CD14-positive monocyte (primary cell): ENCODE results near the gene AHNAK2. TPM values are rescaled to one million over a fixed set of nuclear protein-coding genes. Genes with fewer than 3 reads are reported as not detected.

Source experiments
- DNase-seq, 3 donors: peaks; one replicate each; pipeline ENCODE4 v3.0.0-alpha.2; 2011 to 2022
- H2AFZ ChIP-seq: 2 replicates; pipeline ENCODE4 v1.6.0; 2012; ENCODE audit warnings: mild to moderate bottlenecking, low read depth, low read length, inconsistent platforms; ENCODE audit not compliant: insufficient read depth, poor library complexity, severe bottlenecking
- H3K27ac ChIP-seq, 2 donors: 1 replicate in 1 of 2; 2 replicates in 1 of 2; pipeline ENCODE4 v1.5.1; 2012 to 2013; ENCODE audit warnings: low read length in 2 of 2, control low read depth in 1 of 2, inconsistent platforms in 1 of 2, low read depth in 1 of 2, mild to moderate bottlenecking in 1 of 2
- H3K27me3 ChIP-seq, 2 donors: one replicate each; pipeline versions ENCODE4 v1.6.0 to v1.6.1; 2011 to 2013; ENCODE audit warnings: low read length in 2 of 2; ENCODE audit not compliant: control insufficient read depth in 2 of 2, insufficient read depth in 2 of 2
- H3K36me3 ChIP-seq, 2 donors: replicated peaks in 1 of 2; 1 replicate in 1 of 2; 2 replicates in 1 of 2; pipeline versions ENCODE4 v1.5.1 to v1.6.1; 2012 to 2013; ENCODE audit warnings: low read length in 2 of 2, control low read depth in 1 of 2, inconsistent platforms in 1 of 2, mild to moderate bottlenecking in 1 of 2; ENCODE audit not compliant: insufficient read depth in 2 of 2, control insufficient read depth in 1 of 2
- H3K4me1 ChIP-seq, 2 donors: 1 replicate in 1 of 2; 2 replicates in 1 of 2; pipeline versions ENCODE4 v1.5.1 to v1.6.1; 2012 to 2013; ENCODE audit warnings: low read length in 2 of 2, control low read depth in 1 of 2, inconsistent platforms in 1 of 2, mild to moderate bottlenecking in 1 of 2, moderate library complexity in 1 of 2; ENCODE audit not compliant: insufficient read depth in 2 of 2, control insufficient read depth in 1 of 2
- H3K4me2 ChIP-seq: replicated peaks from 2 replicates; pipeline ENCODE3; 2012; ENCODE audit warnings: low read length, moderate library complexity, mild to moderate bottlenecking; ENCODE audit not compliant: poor library complexity, severe bottlenecking; ENCODE audit errors: extremely low read depth
- H3K4me3 ChIP-seq, 3 experiments: fragments of 200-600 bp in 1 of 3; sonication (generic) in 1 of 3; replicated peaks in 1 of 3; 1 replicate in 2 of 3; 2 replicates in 1 of 3; pipeline ENCODE4 v1.5.1; 2011 to 2013; ENCODE audit warnings: low read length in 3 of 3, mild to moderate bottlenecking in 3 of 3, control low read depth in 2 of 3, low read depth in 2 of 3, inconsistent platforms in 1 of 3, moderate library complexity in 1 of 3
- H3K79me2 ChIP-seq: 2 replicates; pipeline ENCODE4 v1.6.0; 2012; ENCODE audit warnings: mild to moderate bottlenecking, control low read depth, inconsistent platforms, low read length, moderate library complexity; ENCODE audit not compliant: insufficient read depth
- H3K9ac ChIP-seq: 2 replicates; pipeline ENCODE4 v1.6.0; 2017; ENCODE audit warnings: low read length, mild to moderate bottlenecking; ENCODE audit not compliant: insufficient read depth, poor library complexity, severe bottlenecking
- H3K9me3 ChIP-seq, 2 donors: replicated peaks in 1 of 2; 1 replicate in 1 of 2; 2 replicates in 1 of 2; pipeline versions ENCODE4 v1.5.1 to v1.6.1; 2012 to 2013; ENCODE audit warnings: low read length in 2 of 2, control low read depth in 1 of 2; ENCODE audit not compliant: control insufficient read depth in 1 of 2, insufficient read depth in 1 of 2
- H4K20me1 ChIP-seq: 2 replicates; pipeline ENCODE4 v1.6.0; 2012; ENCODE audit warnings: mild to moderate bottlenecking, low read length, control low read depth, moderate library complexity; ENCODE audit not compliant: insufficient read depth
- H3K27ac Mint-ChIP-seq, 7 donors: one replicate each; pipeline ENCODE4 v1.8.0; 2020; ENCODE audit warnings: mild to moderate bottlenecking in 7 of 7, mixed read lengths in 7 of 7, moderate library complexity in 6 of 7, inconsistent platforms in 2 of 7
- H3K27me3 Mint-ChIP-seq, 3 donors: one replicate each; pipeline ENCODE4 v1.8.0; 2021 to 2022; ENCODE audit warnings: low read depth in 3 of 3, mild to moderate bottlenecking in 3 of 3, mixed read lengths in 3 of 3, moderate library complexity in 3 of 3, inconsistent platforms in 1 of 3
- H3K36me3 Mint-ChIP-seq, 2 donors: one replicate each; pipeline ENCODE4 v1.8.0; 2020; ENCODE audit warnings: mixed read lengths in 2 of 2, inconsistent platforms in 1 of 2, mild to moderate bottlenecking in 1 of 2
- H3K4me1 Mint-ChIP-seq: one replicate; pipeline ENCODE4 v1.8.0; 2020; ENCODE audit warnings: mild to moderate bottlenecking, mixed read lengths
- H3K4me3 Mint-ChIP-seq, 2 donors: one replicate each; pipeline ENCODE4 v1.8.0; 2020; ENCODE audit warnings: mild to moderate bottlenecking in 2 of 2, mixed read lengths in 2 of 2, moderate library complexity in 1 of 2
- H3K9me3 Mint-ChIP-seq, 7 donors: one replicate each; pipeline ENCODE4 v1.8.0; 2020 to 2022; ENCODE audit warnings: mixed read lengths in 7 of 7, mild to moderate bottlenecking in 6 of 7, moderate library complexity in 6 of 7, inconsistent platforms in 2 of 7
- WGBS: methylation state at CpG from one replicate; pipeline ENCODE4 v1.1.5; 2013; ENCODE audit warnings: missing lambda C conversion rate; ENCODE audit not compliant: insufficient coverage; 5-methylcytosine and 5-hydroxymethylcytosine counted together
- intact Hi-C, 2 donors: fragments of 100-400 bp; cut with micrococcal nuclease; formaldehyde crosslinking; loops; one replicate each; pipeline versions ENCODE4 v1.15.0 to v1.15.1; 2023
- polyA plus RNA-seq, 3 donors: library from polyadenylated mRNA; depleted of rRNA in 1 of 3; unstranded in 2 of 3; stranded (reverse) in 1 of 3; fragments of 300-500 nt in 2 of 3; fragments of >200 nt in 1 of 3; fragmentation: Illumina TruSeq in 2 of 3; gene quantifications; 1 replicate in 2 of 3; 2 replicates in 1 of 3; pipeline ENCODE4 v1.2.3, GENCODE V29; 2012 to 2021
- TF ChIP-seq, protein P1 (sequence below): fragments of 200-600 bp; IDR thresholded peaks from one replicate; pipeline ENCODE4 v1.8.0; 2022; ENCODE audit warnings: antibody characterized with exemption, mild to moderate bottlenecking

AHNAK2 gene
- polyA plus RNA-seq, 3 donors = 0.01 TPM; not detected in 2

DNA sequence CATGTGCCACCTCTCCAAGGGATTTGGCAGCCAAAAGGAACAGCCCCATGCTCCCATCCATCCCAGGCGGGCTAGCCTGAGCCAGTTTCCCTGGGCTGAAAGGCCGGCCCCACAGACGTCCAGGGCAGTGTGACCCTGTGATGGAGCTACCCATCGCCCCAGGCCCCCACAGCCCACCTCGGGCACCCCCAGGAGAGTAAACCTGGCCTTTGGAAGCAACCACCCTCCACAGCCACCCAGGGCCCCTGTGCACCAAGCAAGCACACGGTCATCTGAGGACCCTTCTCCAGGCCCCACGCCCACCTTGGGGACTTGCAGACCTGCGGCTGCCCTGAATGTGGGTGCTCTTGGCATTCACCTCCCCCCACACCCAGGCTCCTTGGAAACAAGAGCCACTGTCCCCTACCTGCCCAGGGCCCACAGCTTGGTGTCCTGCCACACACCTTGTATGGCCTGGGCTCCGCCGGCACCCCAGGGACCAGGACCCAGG, 8.4 kb downstream of the AHNAK2 start:
- Histone ChIP-seq H3K27me3 (peaks cover 2 to 23% of the 10 kb centered on the region in 2 donors), H3K27ac (no peak overlapping the region), H3K4me2 (no peak overlapping the region), H2AFZ (no peak overlapping the region), H4K20me1 (no peaks in the 10 kb centered on the region), H3K79me2 (no peaks in the 10 kb centered on the region), H3K9me3 (no peaks in the 10 kb centered on the region), H3K9ac (no peak overlapping the region), H3K4me1 (no peaks in the 10 kb centered on the region), H3K4me3 (no peak overlapping the region), H3K36me3 (no peaks in the 10 kb centered on the region)
- no peak for DNase-seq
- Mint-ChIP-seq H3K27ac (no peak overlapping the region), H3K27me3 (peaks cover 22 to 35% (median 29%) of the 10 kb centered on the region in 3 donors), H3K4me3 (no peak overlapping the region), H3K4me1 (peaks cover 4% of the 10 kb centered on the region), H3K9me3 (no peaks in the 10 kb centered on the region), H3K36me3 (no peaks in the 10 kb centered on the region)
- TF ChIP-seq, protein P1, sequence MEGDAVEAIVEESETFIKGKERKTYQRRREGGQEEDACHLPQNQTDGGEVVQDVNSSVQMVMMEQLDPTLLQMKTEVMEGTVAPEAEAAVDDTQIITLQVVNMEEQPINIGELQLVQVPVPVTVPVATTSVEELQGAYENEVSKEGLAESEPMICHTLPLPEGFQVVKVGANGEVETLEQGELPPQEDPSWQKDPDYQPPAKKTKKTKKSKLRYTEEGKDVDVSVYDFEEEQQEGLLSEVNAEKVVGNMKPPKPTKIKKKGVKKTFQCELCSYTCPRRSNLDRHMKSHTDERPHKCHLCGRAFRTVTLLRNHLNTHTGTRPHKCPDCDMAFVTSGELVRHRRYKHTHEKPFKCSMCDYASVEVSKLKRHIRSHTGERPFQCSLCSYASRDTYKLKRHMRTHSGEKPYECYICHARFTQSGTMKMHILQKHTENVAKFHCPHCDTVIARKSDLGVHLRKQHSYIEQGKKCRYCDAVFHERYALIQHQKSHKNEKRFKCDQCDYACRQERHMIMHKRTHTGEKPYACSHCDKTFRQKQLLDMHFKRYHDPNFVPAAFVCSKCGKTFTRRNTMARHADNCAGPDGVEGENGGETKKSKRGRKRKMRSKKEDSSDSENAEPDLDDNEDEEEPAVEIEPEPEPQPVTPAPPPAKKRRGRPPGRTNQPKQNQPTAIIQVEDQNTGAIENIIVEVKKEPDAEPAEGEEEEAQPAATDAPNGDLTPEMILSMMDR = no peak
- intact Hi-C loops = loop anchor here in 1 of 2 donors (5.0 kb wide), 1 partner anchor 118 kb away; no protein-coding TSS in a partner anchor
- 95% methylated on average over 8 of the region's 10 CpGs for WGBS

DNA sequence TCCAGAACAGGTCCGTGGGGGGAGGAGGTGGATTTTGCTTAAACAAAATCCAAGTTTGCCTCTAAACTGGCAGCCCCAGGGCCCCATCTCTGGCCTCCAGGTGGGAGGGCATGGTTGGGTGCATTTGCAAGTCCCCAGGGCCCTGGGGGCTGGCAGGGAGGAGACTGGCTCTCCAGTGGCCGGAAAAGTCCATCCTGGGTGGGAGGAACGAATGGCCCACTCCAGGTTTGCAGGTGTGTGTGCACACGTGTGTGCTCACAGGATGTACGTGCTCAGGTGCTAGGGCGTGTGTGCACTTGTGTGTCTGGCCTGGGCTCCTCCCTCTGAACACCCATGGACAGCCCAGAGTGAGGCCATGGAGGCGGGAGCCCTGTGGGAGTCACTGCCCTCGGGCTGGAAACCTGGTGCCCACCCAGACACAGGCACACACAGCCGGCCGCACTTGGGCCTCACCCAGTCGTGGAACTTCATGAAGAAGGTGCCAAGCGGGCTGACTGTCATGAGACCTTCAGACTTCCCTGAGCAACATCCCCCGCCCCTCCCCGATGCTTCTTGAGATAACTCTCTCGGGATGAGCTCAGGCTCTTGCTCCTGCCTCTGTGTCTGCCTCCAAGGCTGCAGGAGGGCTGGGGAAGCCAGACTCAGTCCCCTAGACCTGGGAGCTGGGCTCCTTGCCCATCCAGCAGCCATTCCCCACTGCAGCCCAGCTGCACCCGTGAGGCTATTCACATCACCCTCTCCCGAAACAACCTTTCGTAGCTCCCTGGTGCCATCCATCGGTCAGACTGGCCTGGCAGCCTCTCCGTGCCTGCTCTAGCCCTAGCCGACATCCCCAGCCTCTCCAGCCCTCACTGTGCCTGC, 9.4 kb downstream of the AHNAK2 start:
- H3K4me3 ChIP-seq = no peak overlapping the region
- no peaks in the 10 kb centered on the region for H3K36me3 ChIP-seq
- no peak overlapping the region for H3K27ac ChIP-seq
- Mint-ChIP-seq H3K4me3 (peak overlapping the region in 1 of 2 donors; percentile 55), H3K4me1 (peaks cover 4% of the 10 kb centered on the region), H3K9me3 (no peaks in the 10 kb centered on the region), H3K27ac (no peak overlapping the region), H3K27me3 (peaks cover 20 to 35% (median 29%) of the 10 kb centered on the region in 3 donors), H3K36me3 (no peaks in the 10 kb centered on the region)
- H4K20me1 ChIP-seq = no peaks in the 10 kb centered on the region
- no peak overlapping the region for H3K9ac ChIP-seq
- H3K4me2 ChIP-seq = no peak overlapping the region
- TF ChIP-seq, protein P1 = no peak
- WGBS = 91% methylated on average over 20 of the region's 21 CpGs
- no peaks in the 10 kb centered on the region for H3K4me1 ChIP-seq
- intact Hi-C loops = no loop called here
- H3K27me3 ChIP-seq = peaks cover 2 to 23% of the 10 kb centered on the region in 2 donors
- DNase-seq = peak in 1 of 3 donors; percentile 4
- no peaks in the 10 kb centered on the region for H3K79me2 ChIP-seq
- no peak overlapping the region for H2AFZ ChIP-seq
- H3K9me3 ChIP-seq = no peaks in the 10 kb centered on the region
